GM23338 (cell line): ENCODE data around the gene RND3. TPM values are rescaled to one million over a fixed set of nuclear protein-coding genes. Genes with fewer than 3 reads are reported as not detected.

Experiments used
- ATAC-seq: fragments of 200-7000 bp; cut with Tn5 transposase; 3 replicates; pipeline ENCODE4 v1.9.1; 2020
- DNase-seq: peaks from one replicate; pipeline ENCODE4 v3.0.0-alpha.2; 2015; ENCODE audit warnings: low spot score
- H2AFZ ChIP-seq: fragments of 200-600 bp; sonication (generic); 2 replicates; pipeline ENCODE4 v1.8.0; 2016; ENCODE audit warnings: antibody characterized with exemption, mild to moderate bottlenecking, moderate library complexity
- H3F3A ChIP-seq: fragments of 200-600 bp; sonication (generic); replicated peaks from 2 replicates; pipeline ENCODE4 v1.8.0; 2017; ENCODE audit warnings: antibody characterized with exemption, mixed run types, low read depth
- H3K27ac ChIP-seq: fragments of 200-600 bp; sonication (generic); 2 replicates; pipeline ENCODE4 v1.6.1; 2016; ENCODE audit warnings: low read depth
- H3K27me3 ChIP-seq: fragments of 200-600 bp; sonication (generic); 2 replicates; pipeline ENCODE4 v1.8.0; 2016; ENCODE audit warnings: mild to moderate bottlenecking, mixed run types, moderate library complexity; ENCODE audit not compliant: insufficient read depth
- H3K36me3 ChIP-seq: fragments of 200-600 bp; sonication (generic); 2 replicates; pipeline ENCODE4 v1.8.0; 2016; ENCODE audit warnings: mild to moderate bottlenecking; ENCODE audit not compliant: insufficient read depth
- H3K4me1 ChIP-seq: fragments of 200-600 bp; sonication (generic); 2 replicates; pipeline ENCODE4 v1.8.0; 2016; ENCODE audit warnings: mild to moderate bottlenecking, moderate library complexity; ENCODE audit not compliant: insufficient read depth
- H3K4me2 ChIP-seq: fragments of 200-600 bp; sonication (generic); 2 replicates; pipeline ENCODE4 v1.7.1; 2017; ENCODE audit warnings: mixed run types
- H3K4me3 ChIP-seq: fragments of 200-600 bp; sonication (generic); 2 replicates; pipeline ENCODE4 v1.6.1; 2016; ENCODE audit warnings: mixed run types
- H3K79me2 ChIP-seq: fragments of 200-600 bp; sonication (generic); replicated peaks from 2 replicates; pipeline ENCODE4 v1.8.0; 2017; ENCODE audit warnings: mild to moderate bottlenecking; ENCODE audit not compliant: insufficient read depth
- H3K9me2 ChIP-seq: fragments of 200-600 bp; sonication (generic); 2 replicates; pipeline ENCODE4 v1.8.0; 2017; ENCODE audit not compliant: insufficient read depth
- H4K20me1 ChIP-seq: fragments of 200-600 bp; sonication (generic); replicated peaks from 2 replicates; pipeline ENCODE4 v1.8.0; 2017; ENCODE audit warnings: mild to moderate bottlenecking; ENCODE audit not compliant: insufficient read depth
- H3K27ac Mint-ChIP-seq: 2 replicates; pipeline ENCODE4 v1.8.0; 2020; ENCODE audit warnings: inconsistent platforms, mild to moderate bottlenecking, moderate library complexity, mixed read lengths
- H3K27me3 Mint-ChIP-seq: 3 replicates; pipeline ENCODE4 v1.8.0; 2022; ENCODE audit warnings: low read depth, mild to moderate bottlenecking, moderate library complexity, mixed read lengths, inconsistent platforms; ENCODE audit not compliant: insufficient read depth, poor library complexity
- H3K36me3 Mint-ChIP-seq: 3 replicates; pipeline ENCODE4 v1.8.0; 2021; ENCODE audit warnings: low read depth, mild to moderate bottlenecking, inconsistent platforms, moderate library complexity, mixed read lengths
- H3K4me1 Mint-ChIP-seq: 3 replicates; pipeline ENCODE4 v1.8.0; 2020; ENCODE audit warnings: mild to moderate bottlenecking, inconsistent platforms, mixed read lengths
- H3K4me3 Mint-ChIP-seq: 3 replicates; pipeline ENCODE4 v1.8.0; 2021; ENCODE audit warnings: moderate library complexity, mild to moderate bottlenecking, inconsistent platforms, mixed read lengths
- H3K9me3 Mint-ChIP-seq: 3 replicates; pipeline ENCODE4 v1.8.0; 2020; ENCODE audit warnings: moderate library complexity, mild to moderate bottlenecking, inconsistent platforms, mixed read lengths
- ETS1 ChIP-seq: IDR thresholded peaks from 2 replicates; pipeline ENCODE4 v1.6.1; 2016; ENCODE audit warnings: antibody characterized with exemption
- JUNB ChIP-seq: IDR thresholded peaks from one replicate; pipeline ENCODE4 v1.6.1; 2016; ENCODE audit warnings: antibody characterized with exemption; ENCODE audit not compliant: unreplicated experiment
- NANOG ChIP-seq: IDR thresholded peaks from 2 replicates; pipeline ENCODE4 v1.6.1; 2016; ENCODE audit warnings: antibody characterized with exemption, borderline replicate concordance
- POLR2AphosphoS5 ChIP-seq: IDR thresholded peaks from 2 replicates; pipeline ENCODE4 v1.6.1; 2016; ENCODE audit warnings: antibody characterized with exemption, low read depth
- STAT1 ChIP-seq: IDR thresholded peaks from one replicate; pipeline ENCODE4 v1.6.1; 2016; ENCODE audit warnings: antibody characterized with exemption; ENCODE audit not compliant: unreplicated experiment
- ZNF114 ChIP-seq: fragments of 250-450 bp; sonication (Bioruptor Pico); IDR thresholded peaks from 2 replicates; pipeline ENCODE4 v1.5.0; 2020; ENCODE audit warnings: mild to moderate bottlenecking, moderate library complexity
- ZNF331 ChIP-seq: fragments of 250-450 bp; sonication (Bioruptor Pico); IDR thresholded peaks from 2 replicates; pipeline ENCODE4 v1.5.0; 2020; ENCODE audit warnings: low read depth, mild to moderate bottlenecking, moderate library complexity
- ZNF462 ChIP-seq: fragments of 250-450 bp; sonication (Bioruptor Pico); IDR thresholded peaks from 2 replicates; pipeline ENCODE4 v1.5.0; 2020; ENCODE audit warnings: mild to moderate bottlenecking, moderate library complexity
- polyA plus RNA-seq: library from polyadenylated mRNA; unstranded; fragments of >200 nt; fragmentation: Nextera tagmentation; extraction: Ambion mirVana; gene quantifications from 2 replicates; pipeline ENCODE4 v1.2.1, GENCODE V29; 2016
- total RNA-seq: library from RNA; depleted of rRNA; stranded (reverse); fragments of >200 nt; shearing (Covaris generic); gene quantifications from 2 replicates; pipeline ENCODE4 v1.2.3, GENCODE V29; 2014

The RND3 gene
- total and polyA plus RNA-seq, 2 experiments from 2014 or later = 48.2 to 55.3 TPM

- no peak for TF ChIP-seq ZNF462 (CRISPR knock-in tag)
These were observed 33.6 kb upstream of the RND3 start (continued) for GRCh38 chr2:150520887-150521664.

- Mint-ChIP-seq H3K27me3 (no peaks in the 10 kb centered on the region), H3K36me3 (peaks cover 26% of the 10 kb centered on the region), H3K4me1 (no peaks in the 10 kb centered on the region; the same call in 1 of the 3 replicates), H3K9me3 (peaks cover 18% of the 10 kb centered on the region), H3K4me3 (no peak overlapping the region), H3K27ac (no peak overlapping the region)
- Histone ChIP-seq H3F3A (no peaks in the 10 kb centered on the region), H4K20me1 (no peaks in the 10 kb centered on the region), H3K4me1 (no peaks in the 10 kb centered on the region), H3K27ac (no peak overlapping the region), H3K4me2 (no peak overlapping the region), H3K79me2 (no peaks in the 10 kb centered on the region), H2AFZ (no peak overlapping the region), H3K36me3 (0 out of 2 replicates have a peak, but pooled peaks cover 3% of the 10 kb centered on the region), H3K27me3 (no peaks in the 10 kb centered on the region), H3K4me3 (no peak overlapping the region), H3K9me2 (0 out of 2 replicates have a peak, but pooled peaks cover 2% of the 10 kb centered on the region)
- ATAC-seq (no peak), DNase-seq (no peak)
- TF ChIP-seq JUNB (no peak), NANOG (no peak), ZNF462 (CRISPR knock-in tag) (no peak), STAT1 (no peak), POLR2AphosphoS5 (no peak), ZNF331 (CRISPR knock-in tag) (no peak), ETS1 (no peak), ZNF114 (CRISPR knock-in tag) (no peak)
These were observed 32.6 kb upstream of the RND3 start for GRCh38 chr2:150520033-150520432.
